ENCODE measurements around the gene SPN.

GRCh38 chr16:29644338-29644857 lies 18.6 kb upstream of the SPN start:
- TF ChIP-seq BRCA1 (IDR thresholded peaks at IDR 0.05): no peak
- TF ChIP-seq BRCA1 (CRISPR knock-in tag; IDR thresholded peaks at IDR 0.05): no peak
- TF ChIP-seq PCBP2 (IDR thresholded peaks at IDR 0.05; ENCODE audit: low read depth, low read length, poor library complexity, severe bottlenecking): no peak
- no peak for TF ChIP-seq HMGN3 (IDR thresholded peaks at IDR 0.05; ENCODE audit: borderline replicate concordance, extremely low read depth, insufficient read length, low read depth, low read length)
- no peak for TF ChIP-seq GABPB1 (CRISPR knock-in tag; IDR thresholded peaks at IDR 0.05)
- TF ChIP-seq ZNF644 (tag; IDR thresholded peaks at IDR 0.05; ENCODE audit: low read depth): no peak
- no peak for TF ChIP-seq NFRKB (IDR thresholded peaks at IDR 0.05; ENCODE audit: low read depth)
- no peak for TF ChIP-seq CTCF (IDR thresholded peaks at IDR 0.05 in 2 of 3, conservative IDR thresholded peaks at IDR 0.05 in 1 of 3; ENCODE audit: insufficient read depth in 2 of 3, low read depth in 1 of 3, low read length in 3 of 3)
- TF ChIP-seq ZNF589 (CRISPR knock-in tag; IDR thresholded peaks at IDR 0.05; ENCODE audit: low read depth): no peak
